Activated gamma-delta T cell treated with anti-CD3 and anti-CD28 coated beads, Interleukin-2, amount 50 U/mL, for 16 hours (primary cell): Measurements from ENCODE around the gene NDUFAF2.
"Not testable (repeated sequence)": the region's sequence is repeated elsewhere in the genome, so short reads cannot be mapped to it uniquely, and the experiment has no call there.

Source experiments
- DNase-seq: peaks from one replicate; pipeline ENCODE4 v3.0.0-alpha.2; 2020; ENCODE audit warnings: low read depth

The NDUFAF2 gene

DNA sequence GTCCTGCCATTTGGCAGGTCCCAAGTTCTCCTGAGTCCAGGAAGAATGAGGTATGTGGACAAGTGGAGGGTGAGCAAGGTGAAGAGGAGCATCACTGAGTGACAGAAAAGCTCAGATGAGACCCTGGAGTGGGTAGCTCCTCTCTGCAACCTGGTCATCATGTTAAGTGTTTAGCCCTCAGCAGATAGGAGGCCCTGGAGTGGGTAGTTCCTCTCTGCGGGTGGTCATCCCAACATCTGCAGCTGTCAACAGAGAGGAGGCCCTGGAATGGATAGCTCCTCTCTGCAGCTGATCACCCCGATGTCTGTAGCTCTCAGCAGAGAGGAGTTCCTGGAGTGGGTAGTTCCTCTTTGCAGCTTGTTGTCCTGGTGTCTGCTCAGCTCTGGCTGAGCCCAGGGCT is 48.4 kb downstream of the NDUFAF2 start:
- DNase-seq: no peak

DNA sequence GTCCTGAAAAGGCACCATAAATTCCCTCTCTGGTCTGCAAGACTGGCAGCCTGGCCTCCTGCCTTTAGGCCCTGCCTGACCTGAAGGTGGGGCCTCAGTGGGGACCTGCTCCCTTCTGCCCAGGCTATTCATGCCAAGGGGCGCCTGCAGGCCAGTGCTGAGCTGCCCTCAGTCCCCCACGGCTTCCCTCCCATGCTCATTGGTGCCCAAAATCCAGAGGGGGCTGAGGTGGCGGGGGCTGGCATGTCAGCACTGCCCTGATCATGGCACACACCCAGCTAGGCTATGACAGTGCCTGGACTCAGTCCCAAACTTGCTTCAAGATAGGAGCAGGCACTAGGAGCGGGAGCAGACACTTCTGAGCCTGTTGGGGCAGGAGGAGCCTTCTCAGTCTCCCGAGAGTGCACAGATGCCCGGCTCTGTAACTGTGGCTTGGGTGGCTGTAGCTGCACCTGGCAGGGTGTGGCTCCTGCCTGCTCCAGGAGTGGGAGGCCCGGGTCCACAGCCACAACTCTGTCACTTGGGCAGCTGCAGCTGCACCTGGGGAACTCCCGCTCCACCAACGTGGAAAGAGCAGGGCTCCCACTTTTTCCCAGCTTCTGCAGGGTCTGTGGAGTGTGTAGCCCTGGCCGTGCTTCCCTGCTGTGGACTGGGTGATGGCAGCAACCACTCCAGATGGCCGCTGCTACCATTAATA is 49.0 kb downstream of the NDUFAF2 start:
- no peak for DNase-seq

GRCh38 chr5:60996368-60996767 is 51.4 kb downstream of the NDUFAF2 start:
- DNase-seq: no peak

GRCh38 chr5:60997721-60998120 is 52.7 kb downstream of the NDUFAF2 start:
- DNase-seq: no peak

GRCh38 chr5:61000887-61001286 is 55.9 kb downstream of the NDUFAF2 start:
- no peak for DNase-seq

GRCh38 chr5:61001647-61002046 is 56.6 kb downstream of the NDUFAF2 start:
- no peak for DNase-seq

GRCh38 chr5:61002611-61003355 is 57.8 kb downstream of the NDUFAF2 start:
- DNase-seq: no peak

GRCh38 chr5:61004448-61004847 is 59.4 kb downstream of the NDUFAF2 start:
- no peak for DNase-seq

GRCh38 chr5:61009907-61010306 is 64.9 kb downstream of the NDUFAF2 start:
- DNase-seq: no peak

DNA sequence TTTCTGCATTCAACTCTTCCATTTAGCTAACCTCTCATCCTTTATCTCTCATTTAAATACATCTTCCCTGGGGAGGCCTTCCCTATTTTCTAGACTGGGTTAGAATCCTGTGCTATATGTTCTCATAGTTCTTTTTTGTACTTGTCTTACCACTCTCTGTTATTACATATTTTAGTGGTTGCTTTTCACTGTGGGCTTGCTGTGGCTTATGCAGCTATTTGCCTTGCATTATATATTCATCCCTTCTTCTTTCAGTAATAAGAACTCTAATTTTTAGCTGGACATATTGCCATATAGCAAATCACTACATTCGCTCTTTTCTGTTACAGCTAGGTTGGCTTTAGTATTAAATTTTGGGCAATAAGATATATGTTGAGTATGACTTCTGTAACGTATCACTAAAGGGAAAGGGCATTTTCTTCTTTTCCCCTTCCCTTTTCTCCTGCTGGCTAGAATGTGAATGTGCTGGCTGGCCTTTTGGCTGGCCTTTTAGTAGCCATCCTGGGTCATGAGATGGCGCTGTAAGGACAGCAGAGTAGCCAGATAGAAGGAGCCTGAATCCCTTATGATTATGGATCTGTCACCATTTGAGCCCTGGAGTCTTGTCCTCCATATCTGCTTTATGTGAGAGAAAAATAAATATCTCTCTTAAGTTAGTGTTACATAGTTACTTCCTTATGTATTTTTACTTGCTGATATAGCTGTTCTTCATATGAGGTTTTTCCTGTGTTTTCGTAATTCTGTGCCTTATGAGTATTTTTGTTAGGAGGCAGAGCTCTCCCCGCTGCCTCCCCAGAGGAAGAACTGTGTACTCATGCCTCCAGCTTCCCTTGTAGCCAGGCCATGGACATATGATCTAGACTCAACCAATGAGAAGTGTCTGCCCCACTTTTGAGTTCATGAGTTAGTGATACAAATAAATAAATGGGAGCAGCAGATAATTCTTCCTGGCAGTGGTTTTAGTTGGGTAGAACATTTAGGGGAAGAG is 65.8 kb downstream of the NDUFAF2 start:
- DNase-seq: no peak

DNA sequence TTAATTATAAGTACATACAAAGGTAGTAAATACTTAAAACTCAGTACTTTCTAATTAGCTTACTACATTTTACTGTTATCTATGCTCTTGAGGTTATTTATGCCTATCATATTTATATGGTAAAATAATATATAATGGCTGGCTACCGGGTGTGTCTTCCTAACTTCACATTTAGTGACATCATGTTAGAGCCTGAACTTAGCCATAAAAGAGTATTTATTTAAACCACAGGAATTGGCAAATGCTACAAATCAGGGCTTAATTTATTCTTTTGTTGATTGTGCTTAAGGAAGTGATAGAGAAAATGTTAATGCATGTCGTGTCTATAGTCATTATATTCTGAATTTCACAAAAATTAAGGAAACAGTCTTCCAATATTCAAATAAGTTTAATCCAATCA is 73.1 kb downstream of the NDUFAF2 start:
- DNase-seq: no peak

- no peak for DNase-seq
Measured at GRCh38 chr5:61019642-61020041, 74.6 kb downstream of the NDUFAF2 start.

DNA sequence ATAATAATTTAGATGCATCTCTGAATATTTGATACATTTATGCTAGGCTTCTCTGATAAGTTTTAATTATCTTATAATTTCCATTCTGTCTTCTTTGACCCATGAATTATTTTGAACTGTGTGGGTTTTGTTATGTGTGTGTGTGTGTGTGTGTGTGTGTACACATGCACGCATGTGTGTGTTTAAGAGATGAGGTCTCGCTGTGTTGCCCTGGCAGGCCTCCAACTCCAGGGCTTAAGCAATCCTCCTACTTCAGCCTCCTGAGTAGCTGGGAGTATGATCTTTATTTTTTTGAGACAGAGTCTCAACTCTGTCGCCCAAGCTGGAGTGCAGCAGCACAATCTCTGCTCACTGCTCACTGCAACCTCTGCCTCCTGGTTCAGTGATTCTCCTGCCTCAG is 75.4 kb downstream of the NDUFAF2 start:
- DNase-seq: no peak

- no peak for DNase-seq
Measured at GRCh38 chr5:61023131-61023530, 78.1 kb downstream of the NDUFAF2 start.

DNA sequence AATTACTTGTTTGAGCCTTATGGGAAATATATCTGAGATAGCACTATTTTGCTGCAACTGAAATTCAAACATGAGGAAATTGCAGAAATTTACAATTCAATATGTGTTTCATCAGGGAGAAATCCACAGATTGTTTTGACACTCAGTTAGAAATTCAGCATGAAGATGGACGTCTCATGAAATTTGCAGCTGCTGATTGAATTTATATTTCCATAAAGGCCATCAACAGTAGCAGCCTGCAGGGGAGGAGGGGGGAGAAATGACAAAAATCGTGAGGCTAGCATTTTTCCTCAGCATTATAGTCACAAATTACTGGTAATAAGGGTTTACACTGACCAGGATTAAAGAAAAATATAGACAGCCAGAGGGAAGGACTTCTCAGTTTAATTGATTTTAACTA is 81.0 kb downstream of the NDUFAF2 start:
- no peak for DNase-seq

DNA sequence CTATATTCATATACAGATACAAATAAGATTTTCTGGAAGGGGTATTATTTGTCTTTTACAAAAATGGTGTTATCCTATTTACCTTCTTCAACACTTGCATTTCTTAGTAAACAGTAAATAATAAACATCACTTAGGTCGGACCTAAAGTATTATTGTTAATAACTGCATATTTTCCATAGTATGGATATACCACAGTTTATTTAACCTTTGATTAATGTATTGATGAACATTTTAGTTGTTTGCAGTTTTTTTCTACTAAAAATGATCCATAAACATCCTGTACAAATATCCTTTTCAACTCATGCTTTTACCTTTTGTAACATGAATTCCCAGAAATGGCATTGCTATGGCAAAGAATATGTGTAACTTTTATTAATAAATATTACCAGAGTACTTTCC is 83.4 kb downstream of the NDUFAF2 start:
- DNase-seq: no peak

- DNase-seq: no peak
Measured at GRCh38 chr5:61029456-61030162, 84.6 kb downstream of the NDUFAF2 start.

DNA sequence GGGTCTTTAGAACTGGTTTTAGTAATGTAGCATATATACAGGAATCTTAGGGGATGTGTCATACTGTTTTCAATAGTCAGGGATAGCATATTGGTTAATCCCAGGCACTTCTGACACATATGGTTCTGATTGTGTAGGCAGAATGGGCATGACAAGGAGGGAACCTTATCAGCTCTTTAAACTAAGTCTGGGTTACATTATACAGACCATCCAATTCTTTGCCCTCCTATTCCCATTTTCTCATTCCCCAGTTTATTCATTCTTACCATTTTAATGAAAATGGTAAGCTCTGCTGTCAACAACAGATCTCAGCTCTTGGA is 85.1 kb downstream of the NDUFAF2 start:
- DNase-seq: no peak

DNA sequence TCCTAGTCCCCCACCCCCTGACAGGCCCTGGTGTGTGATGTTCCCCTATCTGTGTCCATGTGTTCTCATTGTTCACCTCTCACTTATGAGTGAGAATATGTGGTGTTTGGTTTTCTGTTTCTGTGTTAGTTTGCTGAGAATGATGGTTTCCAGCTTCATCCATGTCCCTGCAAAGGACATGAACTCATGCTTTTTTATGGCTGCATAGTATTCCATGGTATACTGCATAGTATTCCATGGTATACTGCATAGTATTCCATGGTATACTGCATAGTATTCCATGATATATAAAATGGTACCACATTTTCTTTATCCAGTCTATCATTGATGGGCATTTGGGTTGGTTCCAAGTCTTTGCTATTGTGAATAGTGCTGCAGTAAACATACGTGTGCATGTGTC is 86.3 kb downstream of the NDUFAF2 start:
- DNase-seq: not testable (repeated sequence)

DNA sequence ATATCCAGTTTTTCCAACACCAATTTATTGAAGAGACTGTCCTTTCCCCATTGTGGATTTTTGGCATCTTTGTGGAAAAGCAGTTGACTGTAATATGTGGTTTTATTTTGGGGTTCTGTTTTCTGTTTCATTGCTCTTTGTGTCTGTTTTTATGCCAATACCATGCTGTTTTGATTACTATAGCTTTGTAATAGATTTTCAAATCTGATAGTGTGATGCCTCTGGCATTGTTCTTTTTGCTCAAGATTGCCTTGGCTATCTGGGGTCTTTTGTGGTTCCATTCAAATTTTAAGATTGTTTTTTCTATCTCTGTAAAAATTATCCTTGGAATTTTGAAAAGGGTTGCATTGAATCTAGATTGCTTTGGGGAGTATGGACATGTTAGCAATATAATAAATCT is 99.5 kb downstream of the NDUFAF2 start:
- DNase-seq: no peak

GRCh38 chr5:61047346-61047745 is 102.3 kb downstream of the NDUFAF2 start:
- no peak for DNase-seq

DNA sequence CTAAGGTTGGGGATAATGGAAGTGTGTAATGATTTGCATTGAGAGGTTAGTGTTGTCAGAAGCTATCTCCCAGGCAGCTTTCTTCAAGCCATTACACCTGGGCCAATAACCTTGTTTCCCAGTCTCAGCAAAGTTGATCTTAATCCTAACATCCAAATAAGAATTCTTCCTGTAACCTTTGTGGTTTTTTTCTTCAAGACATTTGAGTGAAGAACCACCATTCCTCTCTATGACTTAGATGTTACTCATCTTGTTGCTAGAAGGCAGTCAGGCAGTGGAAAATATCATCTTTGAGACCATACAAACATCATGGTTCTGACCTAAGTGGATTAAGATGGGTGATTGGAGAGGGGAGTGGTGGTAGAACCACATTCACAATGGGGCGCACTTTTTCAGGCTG is 103.5 kb downstream of the NDUFAF2 start:
- no peak for DNase-seq
